HG02840 (cell line): ENCODE results near the gene CEP112.
"Not testable (repeated sequence)": the region's sequence is repeated elsewhere in the genome, so short reads cannot be mapped to it uniquely, and the experiment has no call there.

Source experiments
- ATAC-seq: cut with Tn5 transposase; IDR thresholded peaks from one replicate; pipeline ENCODE4 v1.9.1; 2021; ENCODE audit warnings: mild to moderate bottlenecking, moderate library complexity, moderate number of reproducible peaks; ENCODE audit not compliant: unreplicated experiment, low FRiP score

CEP112 gene

DNA sequence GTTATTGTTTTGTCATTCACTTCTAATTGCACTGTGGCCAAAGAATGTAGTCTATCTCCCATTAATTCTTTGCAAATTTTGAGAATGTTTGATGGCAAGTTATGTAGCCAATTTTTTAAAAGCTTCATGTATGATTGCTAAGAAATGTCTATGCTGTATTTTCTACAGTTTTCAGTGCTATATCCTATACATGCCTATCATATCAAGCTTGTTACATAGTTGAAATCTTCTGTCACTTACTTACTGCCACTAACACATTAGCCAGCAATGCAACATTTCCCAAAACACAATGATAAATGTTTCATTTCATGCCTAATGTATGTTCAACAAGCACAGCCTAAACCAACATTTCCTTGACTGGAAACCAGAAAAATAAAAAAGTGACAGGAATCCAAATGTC, 338.1 kb downstream of the CEP112 start:
- no peak for ATAC-seq

DNA sequence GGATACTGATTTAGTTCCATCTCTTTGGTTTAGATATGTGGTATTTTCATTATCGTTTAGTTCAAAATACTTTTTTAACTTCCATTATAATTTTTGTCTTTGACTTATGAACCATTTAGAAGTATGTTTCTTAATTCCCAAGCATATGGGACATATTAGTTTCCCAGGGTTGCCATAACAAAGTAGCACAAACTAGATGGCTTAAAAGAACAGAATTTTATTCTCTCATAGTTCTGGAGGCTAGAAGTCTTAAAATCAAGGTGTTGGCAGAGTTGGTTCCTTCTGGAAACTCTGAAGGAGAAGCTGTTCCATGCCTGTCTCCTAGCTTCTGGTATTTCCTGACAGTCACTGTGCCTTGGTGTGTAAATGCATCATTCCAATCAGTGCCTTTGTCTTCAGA, 339.0 kb downstream of the CEP112 start:
- no peak for ATAC-seq

DNA sequence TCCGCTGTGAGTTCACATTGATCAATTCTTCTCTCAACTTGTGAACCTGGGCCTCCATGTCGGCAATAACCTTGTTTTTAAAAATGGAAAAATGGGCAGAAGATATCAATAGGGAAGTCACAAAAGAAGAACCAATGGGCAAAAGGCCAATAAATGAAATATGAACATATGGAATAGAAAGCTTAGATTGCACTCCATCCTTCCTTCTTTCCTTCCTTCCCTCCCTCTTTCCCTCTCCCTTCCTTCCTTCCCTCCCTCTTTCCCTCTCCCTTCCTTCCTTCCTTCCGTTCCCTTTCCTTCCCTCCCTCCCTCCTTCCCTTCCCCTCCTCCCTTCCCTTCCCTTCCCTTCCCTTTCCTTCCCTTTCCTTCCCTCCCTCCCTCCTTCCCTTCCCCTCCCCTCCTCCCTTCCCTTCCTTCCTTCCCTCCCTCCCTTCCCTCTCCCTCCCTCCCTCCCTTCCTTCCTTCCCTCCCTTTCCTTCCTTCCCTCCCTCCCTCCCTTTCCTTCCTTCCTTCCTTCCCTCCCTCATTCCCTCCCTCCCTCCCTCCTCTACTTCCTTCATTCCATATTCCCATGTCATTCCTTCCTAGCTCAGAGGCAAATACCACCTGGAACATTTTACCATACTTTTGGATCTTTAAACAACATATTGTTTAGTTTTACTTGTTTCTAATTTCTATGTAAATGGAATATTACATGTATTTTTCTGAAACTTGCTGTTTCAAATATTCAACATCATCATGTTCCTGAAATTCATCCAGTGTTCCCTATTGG, 339.8 kb downstream of the CEP112 start:
- ATAC-seq, result no peak

DNA sequence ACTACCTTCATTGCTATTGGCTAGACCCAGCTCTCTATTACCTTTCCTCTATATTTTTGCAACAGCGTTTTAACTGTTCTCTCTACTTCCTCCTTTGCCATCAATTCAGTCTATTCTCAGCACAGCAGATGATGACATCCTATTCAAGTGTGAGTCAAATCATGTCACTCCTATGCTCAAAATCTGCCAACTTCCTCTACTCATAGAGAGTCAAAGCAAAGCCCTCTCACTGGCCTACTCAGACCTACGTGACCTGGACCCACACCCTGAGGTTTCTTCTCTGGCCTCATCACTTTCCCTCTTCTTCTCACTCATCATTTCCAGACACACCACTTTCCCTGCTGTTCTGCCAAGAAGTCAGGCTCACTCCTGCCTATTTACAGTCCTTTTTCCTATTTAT, 341.4 kb downstream of the CEP112 start:
- no peak for ATAC-seq

DNA sequence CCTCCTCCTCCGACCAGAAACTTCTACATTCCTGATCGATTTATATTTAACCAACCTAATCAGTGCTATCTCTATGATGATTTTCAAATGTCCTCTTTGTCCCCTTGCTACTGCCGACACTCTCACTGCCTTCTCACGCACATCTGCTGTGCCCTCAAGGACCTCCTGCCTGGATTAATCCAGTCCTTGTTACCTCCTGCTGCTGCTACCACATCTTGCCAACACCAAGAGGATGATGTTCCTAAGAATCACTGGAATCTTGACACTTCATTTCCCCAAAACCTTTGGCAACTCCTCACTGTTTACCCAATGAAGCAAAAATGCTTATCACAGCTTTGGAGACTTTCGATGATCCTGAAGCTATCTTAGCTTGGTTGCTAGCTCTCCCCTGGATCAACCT, 343.2 kb downstream of the CEP112 start:
- ATAC-seq, result no peak

DNA sequence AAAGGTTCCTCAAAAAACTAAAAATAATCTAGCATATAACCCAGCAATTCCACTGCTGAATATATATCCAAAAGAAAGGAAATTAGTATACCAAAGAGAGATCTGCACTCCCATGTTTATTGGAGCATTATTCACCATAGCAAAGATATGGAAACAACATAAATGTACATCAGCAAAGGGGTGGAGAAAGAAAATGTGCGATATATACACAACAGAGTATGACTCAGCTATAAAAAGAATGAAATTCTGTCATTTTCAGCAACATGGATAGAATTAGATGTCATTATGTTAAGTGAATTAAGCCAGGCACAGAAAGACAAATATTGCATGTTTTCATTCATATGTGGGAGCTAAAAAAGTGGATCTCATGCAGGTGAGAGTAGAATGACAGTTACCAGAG, 350.8 kb downstream of the CEP112 start:
- no peak for ATAC-seq

DNA sequence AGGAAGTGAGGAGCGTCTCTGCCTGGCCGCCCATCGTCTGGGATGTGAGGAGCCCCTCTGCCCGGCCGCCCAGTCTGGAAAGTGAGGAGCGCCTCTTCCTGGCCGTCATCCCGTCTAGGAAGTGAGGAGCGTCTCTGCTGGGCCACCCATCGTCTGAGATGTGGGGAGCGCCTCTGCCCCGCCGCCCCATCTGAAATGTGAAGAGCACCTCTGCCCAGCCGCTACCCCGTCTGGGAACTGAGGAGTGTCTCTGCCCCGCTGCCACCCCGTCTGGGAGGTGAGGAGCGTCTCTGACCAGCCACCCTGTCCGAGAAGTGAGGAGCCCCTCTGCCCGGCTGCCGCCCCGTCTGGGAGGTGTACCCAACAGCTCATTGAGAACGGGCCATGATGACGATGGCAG, 354.7 kb downstream of the CEP112 start:
- ATAC-seq, result not testable (repeated sequence)

DNA sequence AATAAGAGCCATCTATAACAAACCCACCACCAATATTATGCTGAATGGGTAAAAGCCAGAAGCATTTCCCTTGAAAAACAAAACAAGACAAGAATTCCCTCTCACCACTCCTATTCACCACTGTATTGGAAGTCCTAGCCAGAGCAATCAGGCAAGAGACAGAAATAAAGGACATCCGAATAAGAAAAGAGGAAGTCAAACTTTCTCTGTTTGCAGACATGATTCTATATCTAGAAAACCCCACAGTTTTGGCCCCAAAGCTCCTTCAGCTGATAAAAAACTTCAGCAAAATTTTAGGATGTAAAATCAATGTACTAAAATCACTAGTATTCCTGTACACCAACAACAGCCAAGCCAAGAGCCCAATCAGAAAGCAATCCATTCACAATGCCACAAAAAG, 358.7 kb downstream of the CEP112 start:
- ATAC-seq, result no peak

DNA sequence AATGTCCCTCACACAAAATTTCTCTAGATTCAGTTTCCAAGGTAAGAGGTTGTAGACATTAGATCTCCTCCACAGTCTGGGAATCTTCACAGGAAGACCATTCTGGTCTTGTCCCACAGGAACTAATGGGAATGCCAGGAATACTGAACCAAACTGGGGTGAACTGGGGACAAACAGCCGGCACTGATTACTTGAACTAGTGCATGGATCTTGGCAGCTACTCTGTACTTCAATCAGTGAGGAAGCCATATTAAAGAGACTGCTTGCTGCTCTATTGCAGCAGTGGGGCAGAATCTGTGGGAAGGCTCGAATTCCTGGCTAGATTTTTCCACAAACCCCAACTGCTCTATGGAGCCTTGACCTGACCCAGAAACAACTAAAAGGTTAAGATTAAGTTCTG, 361.6 kb downstream of the CEP112 start:
- ATAC-seq, result no peak

DNA sequence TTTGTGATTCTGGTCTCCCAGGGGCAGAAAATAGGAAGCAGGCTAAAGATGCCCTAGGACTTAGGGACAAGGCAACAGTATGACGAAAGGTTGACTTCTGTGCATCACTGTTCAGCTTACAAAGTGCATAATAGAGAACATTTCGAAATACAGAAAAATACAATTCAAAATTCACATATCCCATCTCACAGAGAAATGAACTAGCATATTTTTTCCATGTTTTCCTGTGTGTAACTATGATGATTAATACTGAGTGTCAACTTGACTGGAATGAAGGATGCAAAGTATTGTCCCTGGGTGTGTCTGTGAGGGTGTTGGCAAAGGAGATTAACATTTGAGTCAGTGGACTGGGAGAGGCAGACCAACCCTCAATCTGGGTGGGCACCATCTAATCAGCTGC, 365.4 kb downstream of the CEP112 start:
- ATAC-seq, result not testable (repeated sequence)

DNA sequence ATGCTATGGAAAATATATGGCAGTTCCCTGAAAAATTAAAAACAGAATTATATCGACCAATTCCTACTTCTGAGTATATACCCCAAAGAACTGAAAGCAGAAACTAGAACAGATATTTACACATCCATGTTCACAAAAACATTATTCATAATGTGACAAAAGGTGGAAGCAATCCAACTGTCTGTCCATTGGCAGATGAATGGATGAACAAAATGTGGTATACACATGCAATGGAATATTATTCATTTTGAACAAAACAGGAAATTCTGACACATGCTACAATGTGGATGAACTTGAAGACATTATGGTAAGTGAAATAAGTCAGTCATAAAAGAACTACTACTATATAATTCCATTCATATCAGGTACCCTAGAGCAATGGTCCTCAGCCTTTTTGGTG, 367.0 kb downstream of the CEP112 start:
- no peak for ATAC-seq

DNA sequence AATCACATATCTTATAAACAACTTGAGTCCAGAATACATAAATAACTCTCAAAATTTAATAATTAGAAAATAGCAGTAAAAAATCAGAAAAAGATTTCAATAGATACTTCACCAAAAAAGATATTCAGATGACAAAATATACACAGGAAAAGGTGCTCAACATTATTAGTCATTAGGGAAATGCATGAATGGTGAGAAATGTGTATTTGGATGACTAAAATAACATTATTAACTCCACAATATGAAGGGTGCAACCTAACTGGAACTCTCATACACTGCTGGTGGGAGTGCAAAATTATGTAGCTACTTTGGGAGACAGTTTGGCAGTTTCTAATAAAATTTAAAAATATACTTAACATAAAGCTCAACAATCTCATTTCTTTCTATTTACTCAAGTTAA, 368.2 kb downstream of the CEP112 start:
- no peak for ATAC-seq

DNA sequence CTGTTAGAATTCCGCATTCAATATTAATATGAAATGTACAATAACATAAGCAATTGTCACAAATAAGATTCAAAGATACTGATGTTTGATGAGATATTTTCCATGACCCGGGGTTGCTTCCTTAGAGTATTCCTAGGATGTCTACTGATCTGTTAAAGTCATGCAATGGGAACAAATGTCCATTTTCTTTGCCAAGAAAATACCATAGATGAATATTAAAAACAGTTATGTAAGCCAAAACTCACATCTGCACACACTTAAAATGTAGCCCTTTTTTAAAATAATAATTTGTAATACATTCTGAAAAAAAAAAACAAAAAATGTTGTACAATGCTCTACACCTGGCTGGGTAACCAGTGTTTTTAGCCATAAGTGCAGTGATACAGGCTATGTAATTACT, 371.1 kb downstream of the CEP112 start:
- ATAC-seq, result no peak

DNA sequence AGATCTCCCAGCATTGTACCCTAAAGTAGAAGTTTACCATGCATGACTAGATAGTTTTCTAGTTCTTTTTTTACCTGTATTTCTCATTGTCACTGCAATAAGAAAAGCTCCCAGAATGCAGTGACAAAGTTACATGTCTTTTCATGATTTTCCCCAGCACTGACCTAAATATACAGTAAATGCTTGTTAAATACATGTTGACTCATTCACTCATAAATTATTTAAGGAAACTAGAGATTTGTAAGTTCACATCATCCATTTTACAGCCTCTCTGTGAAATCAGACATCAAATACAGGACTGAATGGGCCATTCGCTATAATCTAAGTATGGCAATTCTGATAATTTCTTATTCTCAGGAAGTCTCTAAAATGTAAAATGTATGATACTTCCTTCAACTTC, 371.6 kb downstream of the CEP112 start:
- ATAC-seq, result no peak

DNA sequence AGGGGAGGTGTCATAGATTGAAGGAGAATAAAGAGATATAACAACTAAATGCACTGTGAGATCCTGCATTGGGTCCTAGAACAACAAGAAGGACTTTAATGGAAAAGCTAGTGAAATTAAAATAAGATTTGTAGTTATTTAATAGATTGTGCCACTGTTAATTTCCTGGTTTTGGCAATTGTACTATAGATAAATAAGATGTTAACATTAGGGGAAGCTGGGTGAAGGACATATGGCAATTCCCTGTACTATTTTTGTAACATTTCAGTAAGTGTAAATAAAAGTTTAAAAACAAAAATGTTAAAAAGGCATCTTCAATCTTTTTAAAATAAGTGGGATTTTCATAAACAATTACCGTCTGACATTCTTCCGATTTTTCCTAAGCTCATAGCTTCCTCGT, 372.1 kb downstream of the CEP112 start:
- no peak for ATAC-seq

DNA sequence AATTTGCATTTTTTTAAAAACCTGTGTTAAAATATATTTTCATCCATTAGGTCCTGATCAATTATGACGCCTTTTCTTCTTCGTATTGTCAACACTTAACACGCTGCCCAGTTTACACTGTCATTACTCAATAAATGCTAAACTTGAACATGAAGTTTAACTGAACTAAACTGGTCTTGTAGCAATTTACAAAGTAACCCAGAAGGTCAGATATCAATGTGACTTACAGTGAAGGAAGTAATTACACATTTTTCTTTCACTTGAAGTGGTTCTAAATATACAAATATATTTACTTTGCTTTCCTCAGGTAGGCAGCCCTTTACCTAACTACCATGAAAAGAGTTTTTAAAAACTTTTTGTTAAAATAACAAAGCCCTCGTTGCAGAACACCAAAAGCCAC, 374.0 kb downstream of the CEP112 start:
- ATAC-seq, result no peak

DNA sequence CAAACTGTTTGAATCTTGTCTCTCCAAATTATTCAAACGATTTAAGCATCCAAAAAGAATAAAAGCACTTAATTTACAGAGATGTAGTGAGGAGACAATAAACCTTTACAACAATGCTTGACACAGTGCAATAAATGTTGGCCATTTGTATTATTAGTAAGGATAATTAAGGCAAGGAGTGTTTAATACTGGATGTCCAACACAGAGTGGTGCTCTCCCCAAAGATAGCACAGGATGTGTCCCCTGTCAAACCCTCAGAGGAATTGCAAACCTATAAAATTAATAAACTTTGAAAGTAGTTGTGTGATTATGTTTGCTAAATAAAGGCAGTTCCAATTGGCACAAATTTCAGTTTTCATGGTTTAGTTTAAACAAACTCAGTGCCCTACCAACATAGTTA, 377.5 kb downstream of the CEP112 start:
- no peak for ATAC-seq

DNA sequence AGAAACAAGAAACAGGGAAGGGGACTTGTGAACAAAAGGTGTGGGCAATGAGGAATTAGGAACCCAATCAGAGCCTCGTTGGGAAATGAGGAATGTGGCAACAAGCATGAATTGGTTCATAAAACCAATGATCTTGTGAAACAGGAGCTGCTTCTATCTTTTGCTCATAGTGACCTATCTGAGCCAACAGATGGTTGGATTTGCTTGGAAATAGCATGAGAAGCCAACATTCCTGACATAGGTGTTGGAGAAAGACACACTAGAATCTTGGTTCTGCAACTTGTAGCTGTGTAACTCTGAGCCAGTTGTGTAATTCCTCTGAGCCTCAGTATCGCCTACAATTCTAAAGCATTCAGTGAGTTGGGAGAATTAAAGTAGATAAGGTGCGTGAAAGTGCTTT, 378.6 kb downstream of the CEP112 start:
- no peak for ATAC-seq

DNA sequence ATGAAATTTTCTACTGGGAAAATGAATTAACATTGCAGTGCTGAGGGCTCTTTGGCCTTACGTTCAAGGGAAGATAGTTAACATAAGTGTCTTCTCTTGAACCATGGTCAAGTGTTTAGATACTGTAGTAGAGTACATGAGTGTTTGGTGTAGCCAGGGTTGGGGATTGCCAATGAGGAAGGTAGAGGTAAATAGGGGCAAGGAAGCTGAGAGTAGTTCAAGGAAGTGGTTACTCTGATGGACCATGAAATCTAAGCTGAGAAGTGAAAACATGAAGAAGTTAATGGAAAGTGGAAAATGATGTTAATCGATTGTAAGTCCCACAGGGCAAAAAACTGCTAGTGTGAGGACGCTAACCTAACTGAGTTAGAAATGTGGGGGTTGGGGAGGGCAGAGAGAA, 380.9 kb downstream of the CEP112 start:
- no peak for ATAC-seq

DNA sequence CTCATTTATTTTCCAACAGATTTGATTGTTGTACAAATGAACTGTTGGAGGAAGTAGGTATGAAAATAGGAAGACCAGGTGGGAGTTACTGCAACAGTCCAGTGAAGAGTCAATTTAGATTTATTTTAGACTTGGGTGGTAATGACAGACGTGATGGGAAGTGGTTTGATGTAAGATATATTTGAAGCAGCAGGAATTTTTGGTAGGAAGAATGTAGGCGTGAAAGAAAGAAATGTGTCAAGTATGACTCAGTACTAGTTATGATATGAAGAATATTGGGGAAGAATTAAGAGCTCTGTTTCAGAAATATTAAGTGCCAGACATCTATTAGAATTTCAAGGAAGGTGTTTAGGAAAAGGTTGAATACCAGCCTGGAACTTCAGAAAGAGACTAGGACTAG, 382.6 kb downstream of the CEP112 start:
- ATAC-seq, result no peak

DNA sequence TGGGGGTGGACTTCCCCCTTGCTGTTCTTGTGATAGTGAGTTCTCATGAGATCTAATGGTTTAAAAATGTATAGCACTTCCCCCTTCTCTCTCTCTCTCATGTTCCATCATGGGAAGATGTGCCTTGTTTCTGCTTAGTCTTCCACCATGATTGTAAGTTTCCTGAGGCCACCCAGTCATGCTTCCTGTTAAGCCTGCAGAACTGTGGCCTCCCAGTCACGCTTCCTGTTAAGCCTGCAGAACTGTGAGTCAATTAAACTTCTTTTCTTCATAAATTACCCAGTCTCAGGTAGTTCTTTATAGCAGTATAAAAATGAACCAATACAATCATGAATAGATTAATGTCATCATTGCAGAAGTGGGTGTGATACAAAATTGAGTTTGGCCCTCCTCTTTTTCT, 383.4 kb downstream of the CEP112 start:
- not testable (repeated sequence) for ATAC-seq

DNA sequence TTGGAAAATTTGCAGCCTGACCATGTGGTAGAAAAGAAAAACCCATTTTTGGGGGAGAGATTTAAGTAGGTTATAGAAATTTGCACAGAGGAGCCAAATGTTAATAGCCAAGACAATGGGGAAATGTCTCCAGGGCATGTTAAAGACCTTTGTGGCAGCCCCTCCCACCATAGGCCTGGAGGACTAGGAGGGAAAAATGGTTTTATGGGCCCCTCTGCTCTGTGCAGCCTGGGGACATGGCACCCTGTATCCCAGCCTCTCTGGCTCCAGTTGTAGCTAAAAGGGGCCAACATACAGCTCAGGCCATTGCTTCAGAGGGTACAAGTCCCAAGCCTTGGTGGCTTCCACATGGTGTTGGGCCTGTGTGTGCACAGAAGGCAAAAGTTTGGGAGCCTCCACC, 384.6 kb downstream of the CEP112 start:
- no peak for ATAC-seq

DNA sequence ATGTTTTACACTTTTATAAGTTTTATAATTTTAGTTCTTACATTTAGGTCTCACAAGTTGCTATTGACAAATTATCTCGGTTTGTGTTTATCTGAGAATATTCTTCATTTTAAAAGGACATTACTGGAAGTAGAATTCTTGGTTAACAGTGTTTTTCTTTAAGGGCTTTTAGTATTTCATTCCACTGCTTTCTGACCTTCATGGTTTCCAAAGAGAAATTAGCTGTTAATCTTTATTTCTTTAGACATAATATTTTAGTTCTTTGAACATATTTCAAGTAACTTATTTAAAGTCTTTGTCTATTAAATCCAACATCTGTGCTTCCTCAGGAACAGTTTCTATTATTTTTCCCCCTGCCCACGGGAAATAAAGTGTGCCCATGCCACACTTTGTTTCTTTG, 390.4 kb downstream of the CEP112 start:
- ATAC-seq, result no peak
